Esophagus mucosa (tissue), 1 donor: ENCODE measurements around the gene CLIP1. TPM values are rescaled to one million over a fixed set of nuclear protein-coding genes. Genes with fewer than 3 reads are reported as not detected.

Experiments used
- ATAC-seq: fragments of 200-7000 bp; cut with Tn5 transposase; one replicate; pipeline ENCODE4 v1.9.1; 2020
- total RNA-seq: library from RNA; stranded (reverse); gene quantifications from one replicate; pipeline ENCODE4 v1.2.4, GENCODE V29; 2023
- donor health status: DM: yes; HTN: yes; CAD: no.

Gene CLIP1
- total RNA-seq, 1 donor from 2014 or later: 132 TPM

GRCh38 chr12:122354958-122355641 is 67.4 kb downstream of the CLIP1 start:
- peak; percentile 31 for ATAC-seq

DNA sequence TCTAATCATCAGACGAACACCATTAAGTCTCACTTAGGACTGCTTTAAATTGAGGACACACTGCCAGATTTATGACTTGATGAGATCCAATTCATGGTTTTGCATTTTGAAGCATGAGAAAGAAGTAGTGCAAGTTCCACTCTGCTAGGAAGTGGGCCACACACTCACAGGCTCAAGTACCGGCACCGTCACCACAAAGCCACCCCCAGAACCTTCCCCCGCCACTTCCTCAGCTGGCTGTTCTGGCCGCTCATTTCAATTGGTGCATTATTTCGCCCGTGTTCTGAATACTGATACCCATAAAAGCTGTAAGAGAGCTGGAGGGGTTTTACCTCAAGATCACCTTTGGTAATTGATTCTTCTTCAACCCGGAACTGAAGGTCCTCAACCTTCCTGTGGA is 70.1 kb downstream of the CLIP1 start:
- ATAC-seq: no peak

DNA sequence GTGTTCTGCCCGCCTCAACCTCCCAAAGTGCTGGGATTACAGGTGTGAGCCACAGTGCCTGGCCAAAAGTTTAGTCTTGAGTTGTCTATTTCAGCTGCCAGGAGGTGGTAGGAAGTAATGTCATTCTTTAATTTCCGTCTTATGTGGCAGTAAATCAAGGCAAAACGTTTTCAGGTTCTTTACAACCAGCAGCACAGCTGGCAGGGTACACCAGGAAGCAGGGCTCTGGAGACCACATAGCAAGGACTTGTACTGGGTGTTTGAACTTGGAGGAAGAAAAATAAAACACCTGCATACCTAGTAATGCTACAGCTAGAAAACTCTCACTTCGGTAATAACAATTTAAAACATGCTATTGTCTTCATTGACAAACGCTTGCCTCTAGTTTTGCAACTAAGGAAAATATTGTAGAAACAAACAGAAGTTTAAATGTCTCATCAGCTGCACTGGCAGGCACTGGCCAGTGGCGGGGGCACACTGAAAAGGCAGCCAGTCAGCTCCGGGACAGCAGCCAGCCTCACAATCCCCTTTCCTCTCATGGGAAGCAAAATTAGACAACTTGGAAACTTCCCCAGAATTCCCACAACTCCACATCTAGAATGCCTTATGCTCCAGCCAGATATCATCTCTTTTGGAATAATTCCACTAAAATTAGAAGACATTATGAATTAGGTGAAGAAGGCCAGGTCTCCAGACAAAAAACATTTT is 72.2 kb downstream of the CLIP1 start:
- ATAC-seq: no peak

GRCh38 chr12:122349078-122349477 is 73.4 kb downstream of the CLIP1 start:
- no peak for ATAC-seq

DNA sequence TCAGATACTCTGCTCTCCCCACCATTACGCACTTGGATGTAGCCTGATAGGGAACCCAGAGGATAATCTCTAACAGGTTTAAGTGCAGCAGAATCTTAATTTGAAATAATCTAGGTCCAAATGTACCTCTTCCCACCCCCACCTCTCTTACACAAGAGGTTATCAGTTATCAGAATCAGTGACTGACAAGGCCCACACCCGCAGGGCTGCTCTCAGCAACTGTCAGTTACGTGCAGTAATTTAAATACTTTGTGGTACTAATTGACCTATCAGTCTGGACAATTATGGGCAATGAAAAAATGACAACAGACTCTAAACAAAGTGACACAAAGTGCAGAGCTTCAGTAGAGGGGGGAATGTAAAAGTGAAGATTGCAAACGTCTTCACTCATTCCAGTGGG is 74.0 kb downstream of the CLIP1 start:
- ATAC-seq: no peak

DNA sequence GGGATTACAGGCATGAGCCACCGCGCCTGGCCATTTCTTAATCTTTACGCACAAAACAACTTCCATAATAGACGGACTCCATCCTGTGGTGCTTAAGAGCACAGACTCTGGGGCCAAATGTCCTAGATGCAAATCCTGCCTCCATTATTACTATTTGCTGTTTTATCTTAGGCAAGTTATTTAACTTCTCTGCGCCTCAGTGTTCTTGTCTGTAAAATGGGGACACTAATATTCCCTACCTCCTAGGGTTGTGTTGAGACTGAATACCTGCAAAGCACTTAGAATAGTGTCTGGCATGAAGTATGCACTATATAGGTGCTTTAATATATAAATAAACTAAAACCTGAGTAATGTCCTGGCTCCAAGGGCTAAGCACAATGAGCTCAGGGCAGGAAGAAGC is 76.4 kb downstream of the CLIP1 start:
- no peak for ATAC-seq

DNA sequence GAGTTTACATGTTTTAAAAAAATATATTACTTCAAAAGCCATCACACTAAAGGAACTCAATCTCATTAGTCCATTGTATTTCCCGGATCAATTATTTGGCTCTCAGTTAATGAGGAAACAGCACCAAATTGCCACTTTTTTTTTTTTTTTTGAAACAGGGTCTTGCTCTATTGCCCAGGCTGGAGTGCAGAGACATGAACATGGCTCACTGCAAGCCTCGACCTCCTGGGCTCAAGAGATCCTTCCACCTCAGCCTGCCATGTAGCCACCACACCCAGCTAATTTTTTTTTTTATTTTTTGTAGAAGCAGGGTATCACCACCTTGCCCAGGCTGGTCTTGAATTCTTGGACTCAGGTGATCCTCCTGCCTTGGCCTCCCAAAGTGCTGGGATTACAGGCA is 77.4 kb downstream of the CLIP1 start:
- ATAC-seq: no peak

DNA sequence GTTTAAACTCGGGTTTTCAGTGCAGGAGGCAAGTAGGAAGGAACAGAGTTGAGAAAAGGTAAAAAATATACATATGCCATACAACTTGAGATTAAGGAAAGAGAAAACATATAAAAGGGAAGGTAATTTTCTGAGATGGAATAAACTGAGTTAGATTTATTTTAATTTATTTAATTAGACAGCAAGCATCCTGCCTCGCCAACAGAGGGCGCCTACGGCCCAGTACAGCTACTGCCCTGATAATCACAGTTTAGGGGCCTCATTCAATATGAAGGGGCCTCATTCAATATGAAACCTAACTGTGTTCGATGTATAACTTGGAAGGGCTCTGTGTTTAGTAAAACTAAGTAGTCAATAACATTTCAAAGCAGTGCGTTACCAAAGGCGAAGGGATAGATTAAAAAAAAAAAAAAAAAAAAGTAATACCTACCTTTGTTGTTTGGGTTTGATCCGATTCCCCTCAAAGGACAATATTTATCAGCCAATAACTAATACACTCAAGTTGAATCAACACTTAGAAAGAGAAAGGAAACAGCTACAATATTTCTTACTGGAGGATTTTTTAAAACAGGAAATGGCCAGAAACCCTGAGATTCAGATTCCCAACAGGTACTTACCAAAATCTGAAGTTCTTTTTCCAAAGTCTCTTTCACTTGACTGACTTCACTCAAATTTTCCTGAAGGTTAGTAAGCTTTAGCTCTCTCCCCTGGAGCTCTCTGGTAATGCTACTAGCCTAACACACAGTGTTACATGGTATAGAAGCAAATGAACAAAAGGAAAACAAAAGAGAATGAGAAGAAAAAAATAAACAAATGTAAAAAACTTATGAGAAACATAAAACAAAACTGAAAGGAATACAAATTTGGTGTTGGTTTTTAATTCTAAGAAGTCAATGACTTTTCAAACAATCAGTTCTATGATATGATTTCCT is 86.2 kb downstream of the CLIP1 start:
- peak; percentile 38 for ATAC-seq

DNA sequence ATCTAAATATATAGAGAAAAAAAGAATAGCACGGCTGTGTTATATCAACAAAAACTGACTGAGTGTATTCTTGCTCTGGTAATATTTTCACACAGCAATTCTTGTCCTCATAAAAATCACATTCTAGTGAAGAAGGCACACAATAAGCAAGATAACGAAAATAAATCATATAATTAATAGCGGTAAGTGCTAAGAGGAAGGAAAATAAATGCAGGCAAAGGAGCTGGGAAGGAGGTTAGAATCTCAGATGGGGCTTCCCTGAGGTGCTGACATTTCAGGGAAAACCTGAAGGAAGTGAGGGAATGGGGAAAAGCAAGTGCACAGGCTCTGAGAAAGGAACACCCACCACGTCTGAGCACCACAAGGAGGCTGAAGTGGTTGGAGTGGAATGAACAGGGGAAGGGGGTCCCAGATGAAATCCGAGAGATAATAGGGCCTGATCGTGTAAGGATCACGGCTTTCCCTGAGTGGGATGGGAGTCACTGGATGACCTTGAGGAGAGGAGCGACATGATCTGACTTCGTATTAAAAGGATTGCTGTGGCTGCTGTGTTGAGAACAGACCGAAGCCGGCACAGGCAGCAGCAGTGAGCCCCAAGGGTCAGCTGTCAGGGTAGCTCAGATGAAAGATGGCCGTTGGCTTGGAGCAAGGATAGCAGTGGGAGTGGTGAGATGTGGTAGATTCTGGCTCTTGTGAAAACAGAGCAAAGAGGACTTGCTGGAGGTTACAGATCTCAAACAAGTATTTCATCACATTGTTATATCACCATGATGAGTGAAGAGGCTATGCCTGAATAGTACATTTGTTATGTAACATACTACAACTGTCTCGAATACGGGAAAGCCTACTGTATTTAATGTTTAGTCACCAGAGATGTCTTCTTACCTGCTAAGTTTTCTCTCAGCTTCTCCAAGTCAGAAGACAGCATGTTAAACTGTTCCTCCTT is 89.1 kb downstream of the CLIP1 start:
- no peak for ATAC-seq

DNA sequence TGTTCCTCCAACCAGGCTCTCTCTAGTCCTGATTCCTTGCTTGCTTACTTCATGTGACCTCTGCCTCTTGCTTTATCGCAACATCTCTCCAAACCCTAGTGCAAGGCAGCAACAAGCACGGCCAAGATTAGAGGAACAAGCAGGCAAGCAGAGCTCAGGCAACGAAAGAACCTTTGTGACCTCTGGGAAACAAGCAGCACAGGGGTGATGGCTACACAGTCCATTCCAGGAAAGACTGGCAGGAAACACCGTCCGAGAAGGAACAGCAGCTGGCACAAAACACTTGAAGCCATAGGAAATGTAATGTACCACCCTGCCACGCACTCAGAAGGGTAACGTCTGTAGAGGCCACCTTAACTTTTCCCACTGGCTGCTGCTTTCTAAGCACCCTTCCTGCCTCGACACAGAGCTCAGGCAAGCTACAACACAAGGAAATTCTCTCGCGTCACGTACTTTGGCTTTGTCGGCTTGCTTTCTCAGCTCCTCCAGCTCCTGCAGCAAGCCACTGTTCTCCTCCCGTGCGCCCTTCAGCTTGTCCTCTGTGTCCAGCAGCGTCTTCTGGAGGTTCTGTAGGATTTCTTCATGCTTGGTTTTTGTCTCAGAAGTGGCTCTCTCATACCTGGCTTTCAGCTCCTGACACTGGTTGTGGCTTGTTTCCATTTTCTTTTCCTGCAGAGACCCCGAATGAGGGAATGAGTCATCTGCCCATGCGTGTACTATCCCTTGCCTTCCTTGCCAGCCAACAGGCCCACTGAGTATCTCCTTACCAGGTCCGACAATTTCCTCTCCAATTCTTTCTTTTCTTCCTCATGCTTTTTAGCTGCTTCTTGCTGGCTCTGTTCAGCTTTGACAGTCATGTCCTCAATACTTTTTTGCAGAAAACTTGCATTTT is 94.7 kb downstream of the CLIP1 start:
- no peak for ATAC-seq

GRCh38 chr12:122327014-122327413 is 95.5 kb downstream of the CLIP1 start:
- no peak for ATAC-seq

GRCh38 chr12:122326586-122326985 is 95.9 kb downstream of the CLIP1 start:
- ATAC-seq: no peak

DNA sequence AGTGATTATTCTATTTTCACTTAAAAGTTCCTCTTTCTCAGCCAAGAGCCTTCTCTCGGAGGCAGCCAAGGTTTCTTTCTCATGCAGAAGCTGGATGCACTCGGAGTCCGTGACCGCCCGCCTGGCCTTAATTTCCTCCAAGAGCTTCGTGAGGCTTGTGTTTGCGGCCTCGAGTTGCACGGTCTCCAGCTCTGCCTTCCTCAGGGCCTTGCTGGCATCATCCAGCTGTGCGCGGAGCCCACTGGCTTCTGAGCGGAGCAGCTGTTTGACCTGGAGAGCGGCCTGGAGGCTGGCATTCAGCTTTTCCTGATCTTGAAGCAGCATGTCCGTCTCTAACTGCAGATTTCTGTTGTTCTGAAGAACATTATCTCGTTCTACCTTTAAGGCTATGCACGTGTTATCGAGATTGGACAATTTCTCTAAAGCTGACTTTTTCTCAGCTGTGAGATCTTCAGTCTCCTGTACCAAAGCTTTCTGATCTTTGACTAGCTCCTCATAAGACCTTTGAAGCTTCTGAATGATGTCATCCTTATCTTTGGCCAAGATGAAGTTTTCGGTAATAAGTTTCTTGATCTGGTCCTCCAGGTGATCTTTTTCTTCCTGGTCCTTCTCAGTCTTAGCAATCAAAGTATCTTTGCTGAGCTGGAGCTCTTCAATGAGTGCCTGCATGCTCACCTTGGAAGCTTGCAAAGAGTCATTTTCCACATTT is 99.0 kb downstream of the CLIP1 start:
- no peak for ATAC-seq

DNA sequence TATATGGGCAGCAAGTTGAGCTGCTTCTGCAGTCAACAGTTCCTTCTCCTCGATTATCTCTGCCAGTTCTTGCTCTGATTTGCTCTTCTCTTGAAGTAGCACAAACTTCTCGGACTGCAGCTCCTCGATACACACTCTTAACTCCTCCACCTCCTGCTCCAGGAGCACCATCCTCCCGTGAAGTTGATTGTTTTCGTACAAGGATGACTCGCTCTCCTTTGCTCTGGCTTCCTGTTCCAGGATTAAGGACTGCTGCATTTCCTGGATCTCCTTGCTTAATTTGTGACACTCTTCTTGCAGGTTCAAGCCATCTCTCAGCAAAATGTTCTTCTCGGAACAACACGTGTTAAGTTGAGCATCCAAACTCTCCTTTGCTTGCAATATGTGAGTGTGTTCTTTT is 100.0 kb downstream of the CLIP1 start:
- ATAC-seq: no peak

DNA sequence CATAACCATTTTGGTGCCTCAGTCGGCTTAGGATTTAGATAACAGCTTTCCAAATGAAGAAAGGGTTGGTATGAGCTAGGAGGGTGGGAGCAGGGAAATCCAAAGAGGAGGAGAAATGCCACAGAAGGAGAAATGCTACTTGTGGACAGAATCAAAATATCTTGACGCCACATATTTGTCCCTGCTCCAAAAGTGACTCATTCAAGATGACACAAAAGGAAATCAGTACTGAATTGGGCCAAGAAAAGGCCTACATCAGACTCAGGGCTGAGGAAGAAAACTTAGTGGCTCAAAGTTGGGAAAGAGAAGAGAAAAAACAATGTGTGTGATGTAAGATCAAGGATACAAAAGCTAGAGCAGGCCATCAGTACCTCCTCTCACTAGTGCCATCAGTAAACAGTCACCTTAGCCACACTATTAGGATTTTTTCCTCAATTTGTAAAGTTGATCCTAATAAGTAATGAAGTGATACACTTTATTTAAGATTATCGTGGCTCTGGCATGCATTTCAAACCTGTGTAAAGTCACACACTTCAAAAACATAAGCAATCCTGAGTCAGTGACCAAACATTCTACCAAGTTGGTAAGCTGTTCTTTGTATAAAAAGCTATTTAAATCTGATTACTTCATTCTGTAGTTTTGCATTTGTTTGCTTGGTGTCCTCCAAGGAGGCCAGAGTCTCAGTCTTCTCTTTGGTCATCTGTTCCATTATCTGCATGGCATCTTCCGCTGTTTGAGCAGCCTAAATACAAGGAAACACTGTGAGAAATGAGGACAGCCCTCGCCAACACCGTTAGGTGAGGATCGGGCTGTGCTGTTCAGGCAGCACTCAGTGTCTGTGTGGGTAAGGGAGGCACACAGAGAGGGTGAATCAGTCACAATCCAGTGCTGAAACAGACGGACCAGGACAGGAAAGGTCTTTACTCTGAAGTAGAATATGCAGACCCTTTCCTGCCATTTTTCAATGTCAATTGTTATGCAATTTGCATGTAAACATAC is 103.6 kb downstream of the CLIP1 start:
- peak; percentile 44 for ATAC-seq

- no peak for ATAC-seq
Measured at GRCh38 chr12:122312926-122313325, 109.5 kb downstream of the CLIP1 start.

- no peak for ATAC-seq
Measured at GRCh38 chr12:122311696-122312095, 110.8 kb downstream of the CLIP1 start.

- no peak for ATAC-seq
Measured at GRCh38 chr12:122310626-122311333, 111.7 kb downstream of the CLIP1 start.
